Measurements from ENCODE around the gene AGPAT2.
A peak's percentile ranks its signal among the peaks of the same experiment; 100 is the strongest.
"Not testable (repeated sequence)": the region's sequence is repeated elsewhere in the genome, so short reads cannot be mapped to it uniquely, and the experiment has no call there.

AGPAT2 gene

DNA sequence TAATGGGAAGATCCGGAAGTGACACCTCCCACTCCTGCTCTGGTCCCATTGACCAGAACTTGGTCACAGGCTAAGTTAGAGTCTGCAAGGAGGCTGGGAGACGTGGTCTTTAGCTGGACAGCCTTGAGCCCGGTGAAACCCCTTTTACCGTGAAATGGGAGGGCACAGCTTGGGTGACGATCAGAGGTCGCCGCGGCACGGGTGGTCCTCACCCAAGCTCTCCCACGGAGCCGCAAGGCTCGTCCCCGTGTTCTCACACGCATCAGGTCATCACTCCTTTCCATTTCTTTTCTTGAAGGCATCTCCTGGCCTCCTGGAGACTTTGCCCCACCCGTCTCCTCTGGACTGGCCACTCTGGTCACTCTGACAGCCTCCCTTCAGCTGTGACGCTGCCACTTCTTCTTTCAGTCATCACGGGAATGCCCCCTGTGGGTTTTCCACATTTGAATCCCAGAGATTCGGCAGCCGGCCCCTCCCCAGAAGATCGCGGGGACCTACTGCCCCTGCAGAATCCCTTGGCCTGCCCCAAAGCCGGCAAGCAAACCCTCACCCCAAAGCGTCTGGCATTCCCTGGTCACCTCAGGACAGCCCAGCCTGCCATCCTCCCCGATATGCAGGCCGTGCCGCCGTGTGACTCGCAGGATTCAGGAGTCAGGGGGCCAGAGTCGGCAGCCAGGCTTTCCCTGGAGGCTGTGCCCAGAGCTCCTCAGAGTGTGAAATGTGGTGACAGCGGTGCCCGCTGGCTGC lies 43.5 kb downstream of the AGPAT2 start:
- DNase-seq, result no peak

DNA sequence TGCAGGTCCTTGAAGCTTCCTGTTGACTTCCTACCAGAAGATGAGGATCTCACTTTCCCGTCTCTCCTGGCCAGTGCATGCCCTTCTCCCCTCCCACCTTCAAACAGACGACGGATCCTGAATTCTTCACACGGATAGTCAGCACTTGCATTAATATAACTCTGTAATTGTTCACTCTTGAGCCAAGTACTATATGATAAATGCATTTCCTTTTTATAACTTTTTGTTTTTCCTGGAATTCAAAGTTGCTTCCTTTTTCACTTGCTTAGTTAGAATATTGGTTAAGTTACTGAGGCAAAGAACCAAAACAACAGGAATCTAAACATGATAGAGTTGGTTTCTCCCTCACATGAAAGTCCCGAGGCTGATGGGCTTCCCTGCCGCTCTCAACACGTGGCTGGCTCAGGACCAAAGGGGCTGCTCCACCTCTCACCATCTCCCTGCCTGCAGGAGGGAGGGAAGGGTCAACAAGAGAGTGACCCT lies 44.8 kb downstream of the AGPAT2 start:
- no peak for DNase-seq

DNA sequence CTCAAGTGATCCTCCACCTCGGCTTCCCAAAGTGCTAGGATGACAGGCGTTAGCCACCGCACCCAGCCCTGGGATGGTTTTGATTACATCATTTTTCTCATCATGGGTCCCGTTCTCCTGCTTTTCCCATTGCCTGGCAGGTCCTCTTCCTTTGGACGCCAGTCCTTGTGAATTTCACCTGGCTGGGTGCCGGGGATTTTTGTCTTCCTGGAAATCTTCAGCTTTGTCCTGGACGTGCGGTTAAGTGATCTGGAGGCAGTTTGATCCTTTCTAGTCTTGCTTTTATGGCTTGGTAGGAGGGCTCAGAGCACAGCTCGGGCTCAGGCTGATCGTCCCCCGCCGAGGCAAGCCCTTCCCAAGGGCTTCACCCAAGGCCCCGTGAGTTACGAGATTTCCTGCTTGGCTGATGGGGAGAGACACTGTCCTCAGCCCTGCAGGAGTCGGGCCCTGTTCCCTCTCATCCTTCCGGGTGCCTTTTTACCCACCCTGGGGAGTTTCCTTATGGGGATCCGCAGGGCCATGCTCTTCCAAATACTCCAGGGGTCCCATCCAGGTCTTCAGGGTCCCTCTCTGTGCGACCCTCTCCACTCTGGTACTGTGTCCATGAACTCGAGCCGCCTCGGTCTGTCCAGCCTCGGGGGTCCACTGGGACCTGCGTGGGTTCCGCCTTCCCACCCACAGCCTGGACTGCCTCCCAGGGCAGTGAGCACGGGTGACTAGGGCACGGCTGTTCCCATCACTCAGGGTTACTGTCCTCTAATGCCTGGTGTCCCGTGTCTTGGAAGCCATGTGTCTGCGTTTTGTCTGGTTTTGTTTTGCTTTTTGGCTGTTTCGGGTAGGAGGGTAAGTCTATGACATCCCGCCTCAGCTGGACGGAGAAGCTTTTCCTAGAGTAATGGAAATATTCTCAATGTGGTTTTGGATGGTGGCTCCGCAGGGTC lies 46.8 kb downstream of the AGPAT2 start:
- no peak for DNase-seq

DNA sequence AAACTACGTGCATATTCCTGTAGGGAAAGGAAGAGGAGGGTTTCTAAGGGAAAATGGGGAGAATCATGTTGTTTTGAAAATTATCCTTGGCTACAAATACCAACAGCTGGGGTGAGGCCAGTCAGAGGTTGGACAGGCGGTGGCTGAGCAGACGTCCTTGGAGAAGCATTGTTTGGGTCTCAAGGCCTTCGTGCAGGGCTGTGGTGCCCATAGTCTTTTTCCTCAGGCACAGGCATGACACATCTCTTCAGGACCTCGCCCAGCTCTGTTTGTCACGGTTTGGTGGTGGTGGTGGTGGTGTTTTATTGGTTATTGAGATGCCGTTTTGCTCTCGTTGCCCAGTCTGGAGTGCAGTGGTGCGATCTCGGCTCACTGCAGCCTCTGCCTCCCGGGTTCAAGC lies 52.4 kb downstream of the AGPAT2 start:
- DNase-seq, result no peak

DNA sequence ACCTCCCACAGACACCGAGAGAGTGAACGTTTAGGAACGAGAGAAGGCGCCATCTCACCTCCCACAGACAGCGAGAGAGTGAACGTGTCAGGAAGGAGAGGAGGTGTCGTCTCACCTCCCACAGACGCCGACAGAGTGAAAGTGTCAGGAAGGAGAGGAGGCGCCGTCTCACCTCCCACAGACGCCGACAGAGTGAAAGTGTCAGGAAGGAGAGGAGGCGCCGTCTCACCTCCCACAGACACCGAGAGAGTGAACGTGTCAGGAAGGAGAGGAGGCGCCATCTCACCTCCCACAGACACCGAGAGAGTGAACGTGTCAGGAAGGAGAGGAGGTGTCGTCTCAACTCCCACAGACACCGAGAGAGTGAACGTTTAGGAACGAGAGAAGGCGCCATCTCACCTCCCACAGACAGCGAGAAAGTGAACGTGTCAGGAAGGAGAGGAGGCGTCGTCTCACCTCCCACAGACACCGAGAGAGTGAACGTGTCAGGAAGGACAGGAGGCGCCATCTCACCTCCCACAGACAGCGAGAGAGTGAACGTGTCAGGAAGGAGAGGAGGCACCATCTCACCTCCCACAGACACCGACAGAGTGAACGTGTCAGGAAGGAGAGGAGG lies 54.7 kb downstream of the AGPAT2 start:
- DNase-seq, result not testable (repeated sequence)

DNA sequence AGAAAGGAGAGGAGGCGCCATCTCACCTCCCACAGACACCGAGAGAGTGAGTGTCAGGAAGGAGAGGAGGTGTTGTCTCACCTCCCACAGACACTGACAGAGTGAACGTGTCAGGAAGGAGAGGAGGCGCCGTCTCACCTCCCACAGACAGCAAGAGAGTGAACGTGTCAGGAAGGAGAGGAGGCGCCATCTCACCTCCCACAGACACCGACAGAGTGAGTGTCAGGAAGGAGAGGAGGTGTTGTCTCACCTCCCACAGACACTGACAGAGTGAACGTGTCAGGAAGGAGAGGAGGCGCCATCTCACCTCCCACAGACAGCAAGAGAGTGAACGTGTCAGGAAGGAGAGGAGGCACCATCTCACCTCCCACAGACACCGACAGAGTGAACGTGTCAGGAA lies 55.2 kb downstream of the AGPAT2 start:
- DNase-seq, result not testable (repeated sequence)

DNA sequence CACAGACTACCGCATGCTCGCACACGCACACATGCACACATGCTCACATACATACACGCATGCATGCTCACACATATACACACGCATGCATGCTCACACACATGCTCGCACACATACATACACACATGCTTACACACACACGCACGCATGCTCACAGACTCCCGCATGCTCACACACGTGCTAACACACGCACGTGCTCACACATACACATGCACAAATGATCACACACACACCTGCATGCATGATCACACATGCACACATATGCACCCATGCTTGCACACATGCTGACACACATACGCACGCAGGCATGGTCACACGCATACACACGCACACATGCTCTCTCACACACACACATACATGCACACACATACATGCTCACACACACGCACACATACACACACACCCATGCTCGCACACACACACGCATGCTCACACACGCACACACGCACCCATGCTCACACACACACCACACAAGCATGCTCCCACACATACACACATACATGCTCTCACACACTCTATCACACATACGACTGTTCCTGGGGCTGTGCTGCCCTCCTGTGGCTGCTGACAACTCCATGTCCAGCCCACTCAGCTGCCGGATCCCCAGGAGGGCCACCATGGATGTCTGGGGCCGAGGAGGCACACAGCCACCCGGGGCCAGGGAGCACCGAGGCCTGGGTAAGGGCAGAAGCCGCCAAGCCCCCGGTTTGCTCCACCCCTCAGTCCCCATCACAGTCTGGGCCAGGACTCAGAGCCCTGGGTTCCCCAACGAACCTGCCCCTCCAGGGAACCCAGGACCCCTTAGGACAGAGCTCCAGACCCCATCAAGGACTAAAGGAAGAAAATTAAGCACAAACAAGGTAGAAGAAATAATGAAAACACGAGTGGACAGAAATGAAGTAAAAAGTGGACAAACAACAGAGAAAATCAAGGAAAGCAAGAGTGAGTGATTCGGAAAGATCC lies 55.9 kb downstream of the AGPAT2 start:
- DNase-seq, result peak; percentile 94

DNA sequence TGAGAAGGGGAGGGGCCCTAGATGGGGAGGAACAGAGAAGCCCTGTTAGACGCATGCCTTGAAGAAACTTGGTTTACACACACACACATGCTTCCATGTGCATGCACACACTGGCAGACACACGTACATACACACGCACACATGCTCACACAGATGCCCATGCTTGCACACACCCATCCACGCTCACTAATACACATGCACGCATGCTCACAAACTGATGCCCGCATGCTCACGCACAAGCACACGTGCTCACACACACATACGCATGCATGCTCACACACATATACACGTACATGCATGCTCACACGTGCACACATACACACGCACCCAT lies 56.6 kb downstream of the AGPAT2 start:
- no peak for DNase-seq

DNA sequence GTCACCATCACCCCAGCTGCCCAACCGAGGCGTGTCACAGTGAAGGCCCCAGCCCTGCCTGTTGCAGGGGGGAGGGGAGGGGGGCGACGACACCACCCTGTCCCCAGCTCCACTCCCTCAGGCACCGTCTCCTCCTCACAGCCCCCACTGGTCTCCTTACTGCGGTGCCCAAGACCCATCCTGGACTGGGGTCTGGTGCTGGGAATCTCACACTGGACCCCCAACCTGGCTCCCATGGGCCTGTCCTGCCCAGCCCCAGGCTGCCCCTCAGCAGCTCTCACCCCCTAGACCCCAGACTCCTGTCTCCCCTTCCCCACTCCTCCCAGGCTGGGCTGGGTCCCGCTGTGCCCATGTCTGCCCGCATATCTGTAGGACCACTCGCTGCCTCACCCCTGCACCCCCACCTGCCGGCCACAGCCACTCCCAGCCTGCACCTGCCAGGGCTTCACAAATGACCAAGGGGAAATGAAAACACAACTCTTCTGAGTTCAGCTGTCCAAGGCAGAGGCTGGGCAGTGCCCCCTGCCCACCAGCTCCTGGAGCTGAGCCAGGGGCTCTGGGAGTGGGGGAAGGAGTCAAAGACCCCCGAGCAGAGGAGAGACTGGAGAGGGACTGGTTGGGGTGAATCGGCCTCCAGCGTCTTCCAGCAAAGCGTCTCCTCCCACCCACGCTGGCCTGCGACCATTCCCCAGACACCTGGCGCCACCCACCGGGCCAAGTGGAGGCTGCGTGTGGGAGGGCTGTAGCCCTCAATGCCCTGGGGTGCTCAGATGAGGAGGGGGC lies 57.2 kb downstream of the AGPAT2 start:
- DNase-seq, result peak; percentile 84

DNA sequence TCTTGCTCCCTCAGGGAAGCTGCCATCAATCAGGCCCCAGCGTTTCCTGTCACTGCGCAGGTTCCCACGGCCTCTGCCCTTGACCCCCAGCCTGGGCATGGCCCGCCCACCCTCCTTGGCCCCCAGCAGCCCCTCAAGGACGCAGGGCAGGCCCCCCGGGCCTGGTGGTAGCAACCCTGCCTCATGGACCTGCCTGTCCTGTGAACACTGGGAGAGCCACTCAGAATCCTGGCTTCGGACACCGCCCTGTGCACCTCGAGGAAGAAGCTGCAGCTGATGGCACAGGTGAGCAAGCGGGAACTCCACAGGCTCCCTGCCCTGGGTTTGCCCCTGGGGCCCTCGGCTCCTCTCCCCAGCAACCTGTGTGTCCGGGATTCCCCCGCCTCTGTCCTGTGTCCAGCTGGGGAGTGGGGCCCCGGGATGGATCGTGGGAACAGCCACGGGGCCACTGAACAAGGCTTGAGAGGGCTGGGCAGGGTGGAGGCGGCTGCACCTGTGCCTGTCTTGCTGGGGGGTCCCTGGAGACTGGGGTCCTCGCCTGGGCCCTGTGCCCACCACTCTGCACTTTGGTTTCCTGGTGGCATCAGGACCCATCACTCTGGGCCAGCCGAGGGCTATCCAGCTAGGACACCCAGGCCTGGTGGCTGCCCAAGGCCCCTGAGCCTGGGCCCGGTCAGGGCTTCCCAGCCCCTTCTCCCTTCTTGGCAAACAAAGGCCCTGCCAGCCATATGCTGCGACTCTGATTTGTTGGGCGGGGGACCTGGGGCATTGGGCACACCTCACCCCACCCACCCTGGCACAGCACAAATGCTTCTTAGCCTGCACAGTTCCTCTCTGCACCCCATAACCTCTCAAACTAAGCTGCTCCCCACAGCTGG lies 58.0 kb downstream of the AGPAT2 start:
- peak; percentile 0 for DNase-seq

DNA sequence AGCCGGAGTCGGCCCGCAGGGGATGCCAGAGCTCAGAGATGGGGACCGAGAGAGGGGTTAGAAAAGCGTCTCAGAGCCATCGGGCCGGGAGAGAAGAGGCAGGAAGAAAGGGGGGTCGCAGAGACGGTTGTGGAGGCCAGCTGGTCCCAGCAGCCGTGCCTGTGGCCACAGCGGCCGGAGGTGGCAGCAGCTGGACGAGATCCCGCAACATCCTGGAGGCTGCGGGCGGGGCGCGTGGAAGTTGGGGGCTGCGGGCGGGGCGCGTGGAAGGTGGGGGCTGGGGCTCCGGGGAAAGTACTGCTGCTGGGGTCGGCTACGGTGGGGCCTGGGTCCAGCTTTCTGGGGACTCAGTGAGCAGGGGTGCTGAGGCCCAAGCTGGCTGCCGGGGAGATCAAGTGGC lies 59.0 kb downstream of the AGPAT2 start:
- DNase-seq, result peak; percentile 41

DNA sequence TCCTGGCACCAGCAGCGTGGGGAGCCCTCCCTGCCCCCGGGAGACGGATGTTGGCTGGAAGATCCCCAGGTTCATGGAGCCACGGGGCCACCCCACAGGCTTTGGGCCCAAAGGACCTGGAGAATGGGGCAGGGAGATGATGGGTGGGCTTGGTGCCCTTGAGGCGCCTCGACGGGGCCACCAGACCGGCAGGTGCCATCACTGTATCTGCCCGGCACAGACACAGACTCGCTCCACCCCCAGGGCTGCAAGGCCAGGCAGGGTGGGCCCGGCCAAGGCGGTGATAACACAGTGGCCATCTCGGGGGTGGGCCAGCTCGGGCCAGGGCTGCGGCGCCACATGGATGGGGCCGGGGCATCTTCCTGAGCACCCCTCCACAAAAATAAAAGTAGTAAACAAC lies 59.6 kb downstream of the AGPAT2 start:
- no peak for DNase-seq

DNA sequence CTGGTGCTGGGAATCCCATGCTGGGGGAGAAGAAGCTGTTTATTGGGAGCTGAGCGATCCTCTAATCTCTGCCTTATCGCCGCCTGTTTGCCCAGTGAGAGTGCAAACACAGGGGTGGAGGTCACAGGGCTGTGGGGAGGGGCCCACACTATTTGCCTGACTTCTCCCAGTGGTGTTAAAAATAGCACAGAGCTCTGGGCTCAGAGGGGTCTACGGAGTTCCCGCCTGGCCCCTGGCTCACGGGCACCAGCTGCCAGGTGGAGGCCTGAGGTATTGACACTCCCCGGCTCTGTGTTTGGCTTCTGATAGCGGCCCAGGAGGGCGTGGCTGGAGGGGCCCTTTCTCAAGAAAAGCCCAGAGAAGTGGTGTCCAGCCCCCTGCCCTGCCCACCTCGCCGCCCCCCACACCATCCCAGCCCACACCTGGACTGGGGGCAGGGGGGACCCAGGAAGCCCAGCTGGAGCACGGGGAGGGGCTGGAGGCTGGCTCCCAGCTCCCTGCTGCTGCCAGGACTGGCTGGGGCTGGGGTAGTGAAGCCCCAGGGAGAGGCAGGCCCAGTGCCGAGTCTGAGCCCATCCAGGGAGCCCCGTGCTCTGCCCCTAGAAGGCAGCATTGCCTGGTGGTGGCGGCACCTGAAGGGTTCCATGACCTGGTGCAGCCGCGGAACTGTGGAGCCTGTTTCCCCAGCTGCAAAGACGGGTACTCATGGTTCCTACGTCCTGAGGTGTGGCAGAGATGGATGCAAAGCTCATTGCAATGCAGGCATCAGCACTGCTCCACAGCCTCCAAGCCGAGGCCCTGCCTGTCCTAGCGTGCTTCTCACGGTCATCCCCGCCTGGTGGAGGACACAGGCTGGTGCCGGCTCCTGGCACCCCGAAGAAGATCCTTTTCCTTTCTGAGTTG lies 60.3 kb downstream of the AGPAT2 start:
- DNase-seq, result no peak

DNA sequence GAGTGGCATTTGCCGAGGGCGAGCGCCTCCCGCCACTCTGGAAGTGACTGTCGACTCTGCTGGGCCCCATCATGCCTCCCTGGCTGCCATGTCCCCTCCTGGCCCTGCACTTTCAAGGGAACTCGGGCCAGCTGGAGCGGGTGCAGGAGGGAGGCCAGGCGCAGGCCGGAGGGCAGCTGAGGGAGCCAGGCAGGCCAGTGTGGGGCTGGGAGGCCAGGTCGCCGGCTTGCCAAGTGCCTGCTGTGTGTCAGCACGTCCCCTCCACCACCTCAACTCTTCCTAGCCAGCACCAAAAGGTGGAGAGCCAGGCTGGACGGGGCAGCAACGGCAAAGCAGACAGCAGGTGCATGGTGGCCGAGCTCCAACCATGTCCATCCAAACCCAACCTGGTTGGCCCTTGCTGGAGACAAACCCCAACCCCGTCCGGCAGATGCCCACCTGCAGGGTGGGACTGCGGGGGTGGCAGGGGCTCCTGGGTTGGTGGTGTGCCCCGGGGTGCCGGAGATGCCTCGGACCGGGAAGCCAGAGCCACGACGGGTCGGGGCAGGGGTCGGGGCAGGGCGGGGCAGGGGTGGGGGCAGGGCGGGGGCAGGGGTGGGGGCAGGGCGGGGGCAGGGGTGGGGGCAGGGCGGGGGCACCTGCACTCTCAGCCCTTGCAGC lies 61.1 kb downstream of the AGPAT2 start:
- no peak for DNase-seq

DNA sequence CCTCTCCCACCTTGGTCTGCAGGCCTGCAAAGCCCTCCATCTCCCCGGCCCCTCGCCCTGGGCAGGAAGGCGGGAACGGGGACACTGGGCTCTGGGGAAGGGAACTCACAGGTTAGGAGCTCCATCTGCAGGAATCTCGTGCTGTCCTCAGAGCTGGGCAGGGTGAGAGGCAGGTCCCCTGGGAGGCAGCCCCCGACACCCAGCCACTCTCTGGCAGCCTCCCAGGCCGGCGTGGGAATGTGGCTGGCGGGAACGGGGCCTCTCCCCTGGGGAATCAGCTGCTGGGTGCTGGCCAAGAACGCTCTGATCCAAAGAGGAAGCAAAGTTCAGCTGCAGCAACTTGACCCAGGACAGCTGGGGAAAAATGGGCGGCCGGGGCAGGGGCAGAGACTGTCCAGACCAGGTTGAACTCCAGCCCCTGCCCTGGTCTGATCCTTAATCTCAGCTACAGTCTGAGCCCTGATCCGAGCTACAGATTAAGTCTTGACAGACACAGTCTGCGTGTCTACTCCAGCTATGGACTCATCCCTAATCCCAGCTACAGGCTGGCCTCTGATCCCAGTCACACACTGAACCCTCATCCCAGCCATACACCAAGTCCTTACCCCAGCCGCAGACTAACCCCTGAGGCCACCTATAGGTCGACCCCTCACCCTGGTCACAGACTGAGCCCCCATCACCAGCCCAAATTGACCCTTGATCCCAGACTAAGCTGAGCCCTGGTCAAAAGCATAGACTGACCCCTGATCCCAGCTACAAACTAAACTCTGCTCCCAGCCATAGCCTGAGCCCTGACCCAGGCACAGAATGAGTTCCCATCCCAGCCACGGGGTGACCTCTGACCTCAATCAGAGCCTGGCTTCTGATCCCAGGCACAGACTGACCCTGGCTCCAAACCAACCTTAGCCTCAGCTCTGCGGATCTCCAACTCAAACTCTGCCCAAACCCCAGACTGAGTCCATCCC lies 61.9 kb downstream of the AGPAT2 start:
- peak; percentile 78 for DNase-seq

DNA sequence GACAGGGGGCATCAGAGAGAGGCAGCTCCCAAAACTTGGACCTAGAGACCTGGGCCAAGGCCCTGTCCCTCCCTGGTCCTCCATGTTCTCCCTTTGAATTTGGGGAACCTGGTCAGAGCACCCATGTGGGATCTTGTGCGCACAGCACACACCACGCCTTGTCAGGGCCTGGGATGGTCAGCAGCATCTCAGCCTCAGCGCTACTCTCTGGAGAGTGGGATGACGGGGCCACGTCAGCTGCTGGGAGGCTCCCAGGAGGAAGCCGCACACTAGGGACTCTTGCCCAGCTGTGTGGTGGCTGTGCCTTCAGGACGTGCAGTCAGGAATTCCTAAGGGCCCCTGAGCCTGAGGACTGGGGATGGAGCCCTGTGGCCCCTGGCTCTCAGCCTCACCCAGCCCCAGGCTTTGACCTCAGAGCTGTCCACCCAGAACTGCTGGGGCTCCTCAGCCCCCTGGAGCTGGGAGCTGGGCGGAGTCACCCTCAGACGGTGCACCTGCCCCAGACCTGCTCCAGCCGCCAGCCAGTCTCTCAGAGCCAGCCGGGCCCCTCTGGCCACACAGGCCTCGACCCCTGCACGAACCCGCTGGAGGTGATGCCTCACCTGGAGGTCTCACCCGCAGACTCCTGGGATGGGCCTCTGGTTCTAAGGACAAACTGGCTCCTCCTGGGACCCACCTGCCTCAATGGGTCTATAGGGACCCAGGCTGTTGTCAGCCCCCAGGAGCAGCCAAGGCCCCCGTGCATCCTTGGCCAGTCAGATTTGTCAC lies 62.9 kb downstream of the AGPAT2 start:
- no peak for DNase-seq

DNA sequence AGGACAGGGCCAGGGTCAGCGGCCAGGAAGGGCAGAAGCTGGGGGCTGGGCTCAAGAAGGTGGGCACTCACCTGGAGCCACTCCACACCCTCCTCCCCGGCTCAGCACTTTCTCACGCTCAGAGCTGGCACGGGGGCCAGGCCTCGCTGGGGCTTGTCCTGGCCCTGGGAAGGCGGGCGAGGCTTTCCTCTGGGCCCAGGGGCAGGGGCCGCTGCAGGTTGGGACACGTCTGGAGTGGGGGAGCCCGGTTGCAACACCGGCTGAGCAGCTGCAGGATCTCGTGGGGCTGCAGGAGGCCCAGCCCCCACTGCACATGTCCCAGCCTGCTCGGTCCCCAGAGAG lies 63.4 kb downstream of the AGPAT2 start:
- no peak for DNase-seq
